ENCODE results near the gene EMILIN3. TPM values are rescaled to one million over a fixed set of nuclear protein-coding genes. Genes with fewer than 3 reads are reported as not detected.

Gene EMILIN3
- total and polyA plus RNA-seq, 2 experiments from 2014 or later = not detected

DNA sequence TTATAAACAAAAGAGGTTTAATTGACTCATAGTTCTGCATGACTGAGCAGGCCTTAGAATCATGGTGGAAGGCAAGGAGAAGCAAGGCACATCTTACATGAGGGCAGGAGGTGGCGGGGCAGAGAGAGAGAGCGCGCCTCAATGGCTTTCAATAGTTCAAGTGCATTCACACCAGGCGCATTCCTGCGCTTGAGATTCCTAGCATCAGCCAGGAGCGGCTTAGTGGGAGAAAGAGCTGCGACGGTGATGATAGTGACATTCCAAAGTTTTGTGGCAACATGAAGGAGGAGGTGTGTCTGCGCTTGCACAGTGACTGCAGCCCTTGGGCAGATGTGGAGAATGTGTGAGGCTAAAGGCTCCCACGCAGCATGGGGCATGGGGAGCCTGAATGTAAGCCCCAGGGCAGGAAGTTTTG is 25.0 kb upstream of the EMILIN3 start:
- no peak overlapping the region for H3K4me3 ChIP-seq
- TF ChIP-seq EZH2 (IDR thresholded peaks at IDR 0.05; ENCODE audit: insufficient read depth, poor library complexity, severe bottlenecking) (no peak), EZH2phosphoT487 (IDR thresholded peaks at IDR 0.05; ENCODE audit: insufficient read depth, low read depth) (no peak)
- H3K36me3 ChIP-seq (ENCODE audit: low read depth) = no peaks in the 10 kb centered on the region
- no peak overlapping the region for H3K4me2 ChIP-seq (ENCODE audit: unreplicated experiment)
- H3K9me2 ChIP-seq (ENCODE audit: insufficient read depth) = no peaks in the 10 kb centered on the region
- H4K20me1 ChIP-seq (ENCODE audit: insufficient read depth) = no peaks in the 10 kb centered on the region
- H3K27ac ChIP-seq = no peak overlapping the region
- H3K9me3 ChIP-seq (ENCODE audit: low read depth) = no peaks in the 10 kb centered on the region
- WGBS, 2 experiments (ENCODE audit: low coverage in 1 of 2, low lambda C conversion rate in 2 of 2, missing lambda C conversion rate in 2 of 2) = 97% methylated on average over 10 of the region's 10 CpGs
- H3K79me2 ChIP-seq (ENCODE audit: insufficient read depth) = no peaks in the 10 kb centered on the region
- H3K4me1 ChIP-seq (ENCODE audit: insufficient read depth) = no peaks in the 10 kb centered on the region
- H2AFZ ChIP-seq = no peak overlapping the region
- no peak overlapping the region for H3K9ac ChIP-seq
- in situ Hi-C loops (cut with MboI) = no loop called here
- no peaks in the 10 kb centered on the region for H3F3A ChIP-seq (ENCODE audit: insufficient read depth)
- DNase-seq = no peak
- no peaks in the 10 kb centered on the region for H3K27me3 ChIP-seq (replicated peaks; ENCODE audit: insufficient read depth)

DNA sequence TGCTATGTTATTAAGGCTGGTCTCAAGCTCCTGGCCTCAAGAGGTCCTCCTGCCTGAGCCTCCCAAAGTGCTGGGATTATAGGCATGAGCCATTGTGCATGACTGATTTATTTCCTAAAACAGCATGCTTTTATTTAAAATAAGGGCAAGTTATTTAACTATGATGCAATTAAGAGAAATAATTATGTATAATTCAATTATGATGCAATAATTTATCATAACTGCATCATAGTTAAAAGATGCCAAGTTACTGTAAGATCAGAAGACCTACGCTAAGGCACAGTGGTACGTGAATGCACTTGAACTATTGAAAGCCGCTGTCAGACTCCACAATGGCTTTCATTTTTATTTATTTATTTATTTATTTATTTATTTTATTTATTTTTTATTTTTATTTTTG is 24.3 kb upstream of the EMILIN3 start:
- Histone ChIP-seq H3F3A (ENCODE audit: insufficient read depth) (no peaks in the 10 kb centered on the region), H3K79me2 (ENCODE audit: insufficient read depth) (no peaks in the 10 kb centered on the region), H3K9ac (no peak overlapping the region), H3K36me3 (ENCODE audit: low read depth) (no peaks in the 10 kb centered on the region), H3K9me3 (ENCODE audit: low read depth) (no peaks in the 10 kb centered on the region), H3K9me2 (ENCODE audit: insufficient read depth) (no peaks in the 10 kb centered on the region), H3K27me3 (replicated peaks; ENCODE audit: insufficient read depth) (no peaks in the 10 kb centered on the region), H3K4me1 (ENCODE audit: insufficient read depth) (no peaks in the 10 kb centered on the region), H3K4me2 (ENCODE audit: unreplicated experiment) (no peak overlapping the region), H2AFZ (no peak overlapping the region), H4K20me1 (ENCODE audit: insufficient read depth) (no peaks in the 10 kb centered on the region), H3K4me3 (no peak overlapping the region), H3K27ac (no peak overlapping the region)
- in situ Hi-C loops (cut with MboI) = no loop called here
- 94 to 95% methylated on average over 3 of the region's 3 CpGs for WGBS, 2 experiments (ENCODE audit: low coverage in 1 of 2, low lambda C conversion rate in 2 of 2, missing lambda C conversion rate in 2 of 2)
- no peak for TF ChIP-seq EZH2phosphoT487 (IDR thresholded peaks at IDR 0.05; ENCODE audit: insufficient read depth, low read depth)
- no peak for TF ChIP-seq EZH2 (IDR thresholded peaks at IDR 0.05; ENCODE audit: insufficient read depth, poor library complexity, severe bottlenecking)
- no peak for DNase-seq

DNA sequence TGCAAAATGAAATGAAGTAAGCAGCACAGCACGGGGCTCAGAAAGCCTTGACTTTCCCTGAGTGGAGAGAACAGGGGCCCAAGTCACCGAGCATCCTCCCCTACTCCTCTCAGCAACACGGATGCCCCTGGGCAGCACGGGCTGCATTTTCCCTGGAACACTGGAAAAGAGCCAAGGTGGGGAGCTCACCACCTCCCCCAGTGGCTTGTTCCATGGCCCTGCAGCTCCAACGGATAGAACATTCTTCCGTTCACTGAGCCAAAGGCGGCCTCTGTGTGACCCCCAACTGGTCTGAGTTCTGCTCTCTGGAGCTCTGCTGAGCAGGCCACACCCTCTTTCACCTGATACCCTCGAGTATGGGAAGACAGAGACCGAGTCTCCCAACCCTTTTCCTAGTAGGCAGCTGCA is 20.8 kb upstream of the EMILIN3 start:
- H3F3A ChIP-seq (ENCODE audit: insufficient read depth) = no peaks in the 10 kb centered on the region
- no peak overlapping the region for H3K27ac ChIP-seq
- no peak overlapping the region for H3K4me3 ChIP-seq
- no peaks in the 10 kb centered on the region for H3K9me2 ChIP-seq (ENCODE audit: insufficient read depth)
- H3K9ac ChIP-seq = no peak overlapping the region
- H2AFZ ChIP-seq = no peak overlapping the region
- 40 to 42% methylated on average over 9 of the region's 9 CpGs for WGBS, 2 experiments (ENCODE audit: low coverage in 1 of 2, low lambda C conversion rate in 2 of 2, missing lambda C conversion rate in 2 of 2)
- no peak for TF ChIP-seq EZH2 (IDR thresholded peaks at IDR 0.05; ENCODE audit: insufficient read depth, poor library complexity, severe bottlenecking)
- TF ChIP-seq EZH2phosphoT487 (IDR thresholded peaks at IDR 0.05; ENCODE audit: insufficient read depth, low read depth) = no peak
- no peak overlapping the region for H3K4me2 ChIP-seq (ENCODE audit: unreplicated experiment)
- no peaks in the 10 kb centered on the region for H3K27me3 ChIP-seq (replicated peaks; ENCODE audit: insufficient read depth)
- no peaks in the 10 kb centered on the region for H3K36me3 ChIP-seq (ENCODE audit: low read depth)
- H3K4me1 ChIP-seq (ENCODE audit: insufficient read depth) = no peaks in the 10 kb centered on the region
- in situ Hi-C loops (cut with MboI) = no loop called here
- DNase-seq = no peak
- no peaks in the 10 kb centered on the region for H3K9me3 ChIP-seq (ENCODE audit: low read depth)
- H4K20me1 ChIP-seq (ENCODE audit: insufficient read depth) = no peaks in the 10 kb centered on the region
- H3K79me2 ChIP-seq (ENCODE audit: insufficient read depth) = no peaks in the 10 kb centered on the region

DNA sequence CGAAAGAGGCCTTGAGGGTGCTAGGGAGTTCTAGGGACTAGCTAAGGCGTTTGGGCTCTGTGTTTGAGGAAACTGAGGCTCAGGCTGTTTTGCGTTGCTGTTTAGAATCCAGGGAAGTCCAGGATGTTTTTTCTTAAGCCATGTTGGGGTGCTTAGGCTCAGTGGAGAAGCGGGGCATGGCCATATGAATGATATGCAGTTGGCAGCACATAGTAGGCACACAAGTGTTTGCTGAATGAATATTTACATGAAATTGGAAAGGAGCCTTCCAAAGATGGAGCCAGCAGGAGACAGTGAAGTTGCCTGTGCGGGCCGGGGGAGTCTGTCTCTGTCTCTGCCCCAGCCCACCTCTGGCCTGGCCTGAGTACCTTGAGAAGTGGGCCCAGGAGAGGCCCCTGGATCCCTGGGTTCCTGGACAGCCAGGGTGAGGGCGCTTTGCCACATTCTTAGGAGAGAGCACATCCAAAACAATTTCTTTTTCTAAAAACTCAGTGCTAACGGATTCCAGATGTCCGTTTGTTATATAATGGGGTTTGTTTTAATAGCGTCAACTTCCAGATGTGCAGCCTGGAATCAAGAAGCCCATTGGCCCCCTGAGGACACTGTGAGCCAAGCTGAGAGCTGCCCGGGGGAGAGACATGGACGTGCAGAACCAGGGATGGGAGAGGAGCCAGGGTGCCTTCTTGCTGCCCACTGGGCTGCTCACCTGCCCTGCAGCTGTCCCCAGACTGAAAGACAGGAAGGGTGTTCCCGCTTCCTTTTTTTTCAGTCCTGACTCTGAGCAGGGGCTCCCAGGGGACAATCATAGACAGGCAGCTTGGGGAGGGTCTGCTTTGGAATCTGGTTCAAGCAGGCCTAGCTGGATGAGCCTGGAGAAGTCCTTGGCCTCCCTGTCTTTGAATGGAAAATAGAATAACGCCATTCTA is 20.1 kb upstream of the EMILIN3 start:
- in situ Hi-C loops (cut with MboI) = no loop called here
- Histone ChIP-seq H3K36me3 (ENCODE audit: low read depth) (no peaks in the 10 kb centered on the region), H3K27ac (no peak overlapping the region), H3K9me3 (ENCODE audit: low read depth) (no peaks in the 10 kb centered on the region), H3K9ac (no peak overlapping the region), H3K79me2 (ENCODE audit: insufficient read depth) (no peaks in the 10 kb centered on the region), H3K27me3 (replicated peaks; ENCODE audit: insufficient read depth) (0 out of 2 replicates have a peak, but pooled peaks cover 3% of the 10 kb centered on the region), H4K20me1 (ENCODE audit: insufficient read depth) (no peaks in the 10 kb centered on the region), H3K4me3 (no peak overlapping the region), H3F3A (ENCODE audit: insufficient read depth) (no peaks in the 10 kb centered on the region), H3K4me2 (ENCODE audit: unreplicated experiment) (no peak overlapping the region), H2AFZ (no peak overlapping the region), H3K9me2 (ENCODE audit: insufficient read depth) (no peaks in the 10 kb centered on the region), H3K4me1 (ENCODE audit: insufficient read depth) (no peaks in the 10 kb centered on the region)
- peak; percentile 33 for DNase-seq
- WGBS, 2 experiments (ENCODE audit: low coverage in 1 of 2, low lambda C conversion rate in 2 of 2, missing lambda C conversion rate in 2 of 2) = 29% methylated on average over 14 of the region's 14 CpGs
- TF ChIP-seq EZH2 (IDR thresholded peaks at IDR 0.05; ENCODE audit: insufficient read depth, poor library complexity, severe bottlenecking) = no peak
- TF ChIP-seq EZH2phosphoT487 (IDR thresholded peaks at IDR 0.05; ENCODE audit: insufficient read depth, low read depth) = no peak
